GM12878 (cell line): ENCODE data around the gene LIMS1. TPM values are rescaled to one million over a fixed set of nuclear protein-coding genes. Genes with fewer than 3 reads are reported as not detected.

Experiments used
- BHLHE40 ChIP-seq, 2 experiments: fragments of 450-650 bp in 1 of 2; IDR thresholded peaks; 2 replicates each; pipeline ENCODE4 v1.6.1; 2011 to 2017; ENCODE audit warnings: low read depth in 2 of 2, borderline replicate concordance in 1 of 2, improper control_type of control experiment in 1 of 2, low read length in 1 of 2, mild to moderate bottlenecking in 1 of 2
- CHD4 ChIP-seq: fragments of 200-600 bp; sonication (generic); IDR thresholded peaks from 2 replicates; pipeline ENCODE4 v1.6.1; 2016; ENCODE audit warnings: mild to moderate bottlenecking
- ESRRA ChIP-seq: IDR thresholded peaks from 2 replicates; pipeline ENCODE4 v1.6.1; 2012; ENCODE audit warnings: mild to moderate bottlenecking, low read length, improper control_type of control experiment
- EZH2 ChIP-seq: IDR thresholded peaks from 2 replicates; pipeline ENCODE4 v1.6.1; 2012; ENCODE audit warnings: low read depth, mild to moderate bottlenecking, control low read depth, inconsistent platforms, low read length, borderline replicate concordance; ENCODE audit not compliant: control insufficient read depth
- HDGF ChIP-seq: fragments of 450-650 bp; IDR thresholded peaks from 2 replicates; pipeline ENCODE4 v1.6.1; 2016; ENCODE audit warnings: antibody characterized with exemption
- JUNB ChIP-seq: IDR thresholded peaks from 2 replicates; pipeline ENCODE4 v1.6.1; 2016; ENCODE audit warnings: antibody characterized with exemption, mild to moderate bottlenecking
- KAT2A ChIP-seq: conservative IDR thresholded peaks from 2 replicates; pipeline ENCODE4 v1.6.1; 2011; ENCODE audit warnings: low read depth, low read length; ENCODE audit not compliant: control insufficient read depth
- MTA3 ChIP-seq: IDR thresholded peaks from 2 replicates; pipeline ENCODE4 v1.6.1; 2012; ENCODE audit warnings: low read length, inconsistent platforms, borderline replicate concordance
- NFIC ChIP-seq: IDR thresholded peaks from 2 replicates; pipeline ENCODE4 v1.6.1; 2012; ENCODE audit warnings: low read depth, mild to moderate bottlenecking, inconsistent platforms, low read length, moderate library complexity
- NFXL1 ChIP-seq: fragments of 450-650 bp; IDR thresholded peaks from 2 replicates; pipeline ENCODE4 v1.6.1; 2017; ENCODE audit warnings: antibody characterized with exemption, mild to moderate bottlenecking, borderline replicate concordance
- RAD21 ChIP-seq: IDR thresholded peaks from 2 replicates; pipeline ENCODE4 v1.6.1; 2011; ENCODE audit warnings: mild to moderate bottlenecking, low read depth, low read length, moderate library complexity; ENCODE audit not compliant: insufficient read depth
- RCOR1 ChIP-seq: conservative IDR thresholded peaks from 2 replicates; pipeline ENCODE4 v1.6.1; 2012; ENCODE audit warnings: low read depth, low read length, improper control_type of control experiment
- RFX5 ChIP-seq: IDR thresholded peaks from 2 replicates; pipeline ENCODE4 v1.6.1; 2011; ENCODE audit warnings: low read depth, low read length, improper control_type of control experiment
- SMAD5 ChIP-seq: IDR thresholded peaks from 2 replicates; pipeline ENCODE4 v1.6.1; 2016; ENCODE audit warnings: antibody characterized with exemption, low read depth
- TARDBP ChIP-seq: IDR thresholded peaks from 2 replicates; pipeline ENCODE4 v1.6.1; 2016; ENCODE audit warnings: borderline replicate concordance
- polyA plus RNA-seq, 11 experiments: library from polyadenylated mRNA; depleted of rRNA in 4 of 11; unstranded in 6 of 11; stranded (reverse) in 5 of 11; fragments of >200 nt; fragmentation: Nextera tagmentation in 4 of 11; fragmentation: Illumina TruSeq in 1 of 11; extraction: Ambion mirVana in 4 of 11; extraction: Trizol in 1 of 11; gene quantifications; 1 replicate in 1 of 11; 2 replicates in 10 of 11; pipeline versions ENCODE4 v1.2.1 to v1.2.3, GENCODE V29; 2011 to 2016; ENCODE audit warnings: inconsistent platforms in 2 of 11, missing spikeins in 2 of 11, low read depth in 1 of 11
- total RNA-seq, 4 experiments: library from RNA; depleted of rRNA in 3 of 4; stranded (reverse); fragments of >200 nt in 3 of 4; fragmentation: Illumina TruSeq in 1 of 4; extraction: Trizol in 1 of 4; gene quantifications; 2 replicates each; pipeline versions ENCODE4 v1.2.1 to v1.2.3, GENCODE V29; 2013 to 2021
- TF ChIP-seq, protein P1 (sequence below): fragments of 450-650 bp; formaldehyde crosslinking; IDR thresholded peaks from 2 replicates; pipeline ENCODE4 v1.5.0; 2022; ENCODE audit warnings: mild to moderate bottlenecking, missing genetic modification characterization
- TF ChIP-seq, protein P2 (sequence below): fragments of 450-650 bp; IDR thresholded peaks from 2 replicates; pipeline ENCODE4 v1.6.1; 2014; ENCODE audit warnings: mild to moderate bottlenecking
- TF ChIP-seq, protein P3 (sequence below): fragments of 450-650 bp; IDR thresholded peaks from 2 replicates; pipeline ENCODE4 v1.6.1; 2016; ENCODE audit warnings: mild to moderate bottlenecking
- TF ChIP-seq, protein P4 (sequence below): fragments of 450-650 bp; formaldehyde crosslinking; IDR thresholded peaks from 2 replicates; pipeline ENCODE4 v1.4.0; 2022; ENCODE audit warnings: mild to moderate bottlenecking, moderate library complexity
- TF ChIP-seq, protein P5 (sequence below): fragments of 450-650 bp; IDR thresholded peaks from 2 replicates; pipeline ENCODE4 v1.6.1; 2017; ENCODE audit warnings: borderline replicate concordance

The LIMS1 gene
- total and polyA plus RNA-seq, 10 of the 15 experiments (the other 5 are each of a cell fraction or from before 2014, with no cell fraction given): 15.7 to 98.1 (median 43.9) TPM

DNA sequence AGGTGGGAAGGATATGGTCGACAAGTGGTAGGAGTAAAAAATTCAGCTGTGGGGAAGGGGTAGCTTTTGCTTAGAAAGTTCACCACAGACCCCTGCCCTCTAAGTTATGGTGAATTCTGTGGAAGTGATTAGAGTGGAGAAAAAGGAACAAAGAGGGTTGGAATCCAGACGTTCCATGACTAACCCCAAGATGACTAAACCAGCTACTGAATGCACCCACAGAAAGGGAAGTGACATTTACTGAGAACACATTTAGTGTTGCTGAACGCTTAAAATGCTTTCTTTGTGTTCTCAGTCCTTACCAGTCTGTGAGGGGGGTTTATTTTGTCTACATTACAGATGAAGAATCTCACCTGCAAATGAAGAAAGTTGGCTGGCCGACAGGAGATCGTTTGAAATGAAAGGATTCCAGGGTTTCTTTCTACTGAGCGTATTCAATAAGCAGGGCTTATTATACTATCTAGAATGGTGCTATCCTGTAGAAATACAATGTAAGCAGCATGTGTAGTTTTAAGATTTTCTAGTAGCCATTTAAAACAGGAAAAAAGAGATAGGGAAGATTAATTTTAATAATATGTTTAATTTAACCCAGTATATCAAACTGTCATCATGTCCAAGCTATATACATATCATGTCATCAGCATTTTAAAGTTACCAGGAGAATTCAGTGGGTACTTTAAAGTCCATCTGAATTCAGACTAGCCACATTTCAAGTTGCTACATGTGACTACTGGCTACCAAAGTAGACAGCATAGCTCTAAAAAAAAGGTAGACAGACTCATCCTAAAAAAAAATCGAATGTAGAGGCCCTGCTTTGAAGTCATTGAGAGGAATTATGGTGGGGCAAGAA lies 60.1 kb downstream of the LIMS1 start (continued):
- TF ChIP-seq NFIC (peak; percentile 96), JUNB (peak; percentile 96), MTA3 (peak; percentile 87; the same call in 1 of the 2 replicates), RAD21 (no peak), KAT2A (no peak), ESRRA (no peak), RFX5 (no peak), TARDBP (no peak), EZH2 (peak; percentile 73; the same call in 1 of the 2 replicates), HDGF (no peak), SMAD5 (no peak), BHLHE40 (IDR thresholded peaks at IDR 0.05; ENCODE audit: borderline replicate concordance in 1 of 2, low read depth in 2 of 2, low read length in 1 of 2) (peak; percentile 63 to 68), NFXL1 (no peak), CHD4 (no peak), RCOR1 (peak; percentile 91; the same call in 1 of the 2 replicates)
- TF ChIP-seq, protein P1, sequence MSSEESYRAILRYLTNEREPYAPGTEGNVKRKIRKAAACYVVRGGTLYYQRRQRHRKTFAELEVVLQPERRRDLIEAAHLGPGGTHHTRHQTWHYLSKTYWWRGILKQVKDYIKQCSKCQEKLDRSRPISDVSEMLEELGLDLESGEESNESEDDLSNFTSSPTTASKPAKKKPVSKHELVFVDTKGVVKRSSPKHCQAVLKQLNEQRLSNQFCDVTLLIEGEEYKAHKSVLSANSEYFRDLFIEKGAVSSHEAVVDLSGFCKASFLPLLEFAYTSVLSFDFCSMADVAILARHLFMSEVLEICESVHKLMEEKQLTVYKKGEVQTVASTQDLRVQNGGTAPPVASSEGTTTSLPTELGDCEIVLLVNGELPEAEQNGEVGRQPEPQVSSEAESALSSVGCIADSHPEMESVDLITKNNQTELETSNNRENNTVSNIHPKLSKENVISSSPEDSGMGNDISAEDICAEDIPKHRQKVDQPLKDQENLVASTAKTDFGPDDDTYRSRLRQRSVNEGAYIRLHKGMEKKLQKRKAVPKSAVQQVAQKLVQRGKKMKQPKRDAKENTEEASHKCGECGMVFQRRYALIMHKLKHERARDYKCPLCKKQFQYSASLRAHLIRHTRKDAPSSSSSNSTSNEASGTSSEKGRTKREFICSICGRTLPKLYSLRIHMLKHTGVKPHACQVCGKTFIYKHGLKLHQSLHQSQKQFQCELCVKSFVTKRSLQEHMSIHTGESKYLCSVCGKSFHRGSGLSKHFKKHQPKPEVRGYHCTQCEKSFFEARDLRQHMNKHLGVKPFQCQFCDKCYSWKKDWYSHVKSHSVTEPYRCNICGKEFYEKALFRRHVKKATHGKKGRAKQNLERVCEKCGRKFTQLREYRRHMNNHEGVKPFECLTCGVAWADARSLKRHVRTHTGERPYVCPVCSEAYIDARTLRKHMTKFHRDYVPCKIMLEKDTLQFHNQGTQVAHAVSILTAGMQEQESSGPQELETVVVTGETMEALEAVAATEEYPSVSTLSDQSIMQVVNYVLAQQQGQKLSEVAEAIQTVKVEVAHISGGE (CRISPR knock-in tag): no peak
- TF ChIP-seq, protein P2, sequence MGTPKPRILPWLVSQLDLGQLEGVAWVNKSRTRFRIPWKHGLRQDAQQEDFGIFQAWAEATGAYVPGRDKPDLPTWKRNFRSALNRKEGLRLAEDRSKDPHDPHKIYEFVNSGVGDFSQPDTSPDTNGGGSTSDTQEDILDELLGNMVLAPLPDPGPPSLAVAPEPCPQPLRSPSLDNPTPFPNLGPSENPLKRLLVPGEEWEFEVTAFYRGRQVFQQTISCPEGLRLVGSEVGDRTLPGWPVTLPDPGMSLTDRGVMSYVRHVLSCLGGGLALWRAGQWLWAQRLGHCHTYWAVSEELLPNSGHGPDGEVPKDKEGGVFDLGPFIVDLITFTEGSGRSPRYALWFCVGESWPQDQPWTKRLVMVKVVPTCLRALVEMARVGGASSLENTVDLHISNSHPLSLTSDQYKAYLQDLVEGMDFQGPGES: no peak
- TF ChIP-seq, protein P3, sequence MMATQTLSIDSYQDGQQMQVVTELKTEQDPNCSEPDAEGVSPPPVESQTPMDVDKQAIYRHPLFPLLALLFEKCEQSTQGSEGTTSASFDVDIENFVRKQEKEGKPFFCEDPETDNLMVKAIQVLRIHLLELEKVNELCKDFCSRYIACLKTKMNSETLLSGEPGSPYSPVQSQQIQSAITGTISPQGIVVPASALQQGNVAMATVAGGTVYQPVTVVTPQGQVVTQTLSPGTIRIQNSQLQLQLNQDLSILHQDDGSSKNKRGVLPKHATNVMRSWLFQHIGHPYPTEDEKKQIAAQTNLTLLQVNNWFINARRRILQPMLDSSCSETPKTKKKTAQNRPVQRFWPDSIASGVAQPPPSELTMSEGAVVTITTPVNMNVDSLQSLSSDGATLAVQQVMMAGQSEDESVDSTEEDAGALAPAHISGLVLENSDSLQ: no peak
- TF ChIP-seq, protein P4, sequence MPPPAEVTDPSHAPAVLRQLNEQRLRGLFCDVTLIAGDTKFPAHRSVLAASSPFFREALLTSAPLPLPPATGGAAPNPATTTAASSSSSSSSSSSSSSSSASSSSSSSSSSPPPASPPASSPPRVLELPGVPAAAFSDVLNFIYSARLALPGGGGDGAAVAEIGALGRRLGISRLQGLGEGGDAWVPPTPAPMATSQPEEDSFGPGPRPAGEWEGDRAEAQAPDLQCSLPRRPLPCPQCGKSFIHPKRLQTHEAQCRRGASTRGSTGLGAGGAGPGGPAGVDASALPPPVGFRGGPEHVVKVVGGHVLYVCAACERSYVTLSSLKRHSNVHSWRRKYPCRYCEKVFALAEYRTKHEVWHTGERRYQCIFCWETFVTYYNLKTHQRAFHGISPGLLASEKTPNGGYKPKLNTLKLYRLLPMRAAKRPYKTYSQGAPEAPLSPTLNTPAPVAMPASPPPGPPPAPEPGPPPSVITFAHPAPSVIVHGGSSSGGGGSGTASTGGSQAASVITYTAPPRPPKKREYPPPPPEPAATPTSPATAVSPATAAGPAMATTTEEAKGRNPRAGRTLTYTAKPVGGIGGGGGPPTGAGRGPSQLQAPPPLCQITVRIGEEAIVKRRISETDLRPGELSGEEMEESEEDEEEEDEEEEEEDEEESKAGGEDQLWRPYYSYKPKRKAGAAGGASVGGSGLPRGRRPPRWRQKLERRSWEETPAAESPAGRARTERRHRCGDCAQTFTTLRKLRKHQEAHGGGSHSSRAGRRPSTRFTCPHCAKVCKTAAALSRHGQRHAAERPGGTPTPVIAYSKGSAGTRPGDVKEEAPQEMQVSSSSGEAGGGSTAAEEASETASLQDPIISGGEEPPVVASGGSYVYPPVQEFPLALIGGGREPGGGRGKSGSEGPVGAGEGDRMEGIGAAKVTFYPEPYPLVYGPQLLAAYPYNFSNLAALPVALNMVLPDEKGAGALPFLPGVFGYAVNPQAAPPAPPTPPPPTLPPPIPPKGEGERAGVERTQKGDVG: no peak
- TF ChIP-seq, protein P5, sequence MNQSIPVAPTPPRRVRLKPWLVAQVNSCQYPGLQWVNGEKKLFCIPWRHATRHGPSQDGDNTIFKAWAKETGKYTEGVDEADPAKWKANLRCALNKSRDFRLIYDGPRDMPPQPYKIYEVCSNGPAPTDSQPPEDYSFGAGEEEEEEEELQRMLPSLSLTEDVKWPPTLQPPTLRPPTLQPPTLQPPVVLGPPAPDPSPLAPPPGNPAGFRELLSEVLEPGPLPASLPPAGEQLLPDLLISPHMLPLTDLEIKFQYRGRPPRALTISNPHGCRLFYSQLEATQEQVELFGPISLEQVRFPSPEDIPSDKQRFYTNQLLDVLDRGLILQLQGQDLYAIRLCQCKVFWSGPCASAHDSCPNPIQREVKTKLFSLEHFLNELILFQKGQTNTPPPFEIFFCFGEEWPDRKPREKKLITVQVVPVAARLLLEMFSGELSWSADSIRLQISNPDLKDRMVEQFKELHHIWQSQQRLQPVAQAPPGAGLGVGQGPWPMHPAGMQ: no peak
